SK-N-SH treated with all-trans-retinoic acid at 6 μM for 48 hours (cell line): ENCODE results near the gene TLX2.

Experiments used
- ATAC-seq: fragments of 200-7000 bp; cut with Tn5 transposase; 3 replicates; pipeline ENCODE4 v1.9.1; 2020; ENCODE audit warnings: mild to moderate bottlenecking, moderate library complexity
- ARNTL ChIP-seq: fragments of 450-650 bp; formaldehyde crosslinking; IDR thresholded peaks from 2 replicates; pipeline ENCODE4 v1.5.0; 2020; ENCODE audit warnings: low read depth, mild to moderate bottlenecking, moderate library complexity, borderline replicate concordance
- BACH2 ChIP-seq: fragments of 250-450 bp; sonication (Bioruptor Pico); IDR thresholded peaks from 2 replicates; pipeline ENCODE4 v1.9.0; 2021; ENCODE audit warnings: mild to moderate bottlenecking, borderline replicate concordance
- CREB5 ChIP-seq: fragments of 250-450 bp; sonication (Bioruptor Pico); IDR thresholded peaks from 2 replicates; pipeline ENCODE4 v1.5.1; 2020; ENCODE audit warnings: low read depth, mild to moderate bottlenecking, moderate library complexity
- CSDC2 ChIP-seq: fragments of 250-450 bp; sonication (Bioruptor Pico); IDR thresholded peaks from 2 replicates; pipeline ENCODE4 v1.5.0; 2020; ENCODE audit warnings: mild to moderate bottlenecking, moderate library complexity
- CSRNP3 ChIP-seq: fragments of 250-450 bp; sonication (Bioruptor Pico); IDR thresholded peaks from 2 replicates; pipeline ENCODE4 v1.5.1; 2021; ENCODE audit warnings: mild to moderate bottlenecking, moderate library complexity
- ESRRG ChIP-seq: fragments of 250-450 bp; sonication (Bioruptor Pico); IDR thresholded peaks from 2 replicates; pipeline ENCODE4 v1.6.1; 2021; ENCODE audit warnings: mild to moderate bottlenecking
- GLIS3 ChIP-seq: fragments of 250-450 bp; sonication (Bioruptor Pico); IDR thresholded peaks from 2 replicates; pipeline ENCODE4 v1.5.0; 2020; ENCODE audit warnings: mild to moderate bottlenecking, moderate library complexity
- ISL1 ChIP-seq: fragments of 250-450 bp; sonication (Bioruptor Pico); IDR thresholded peaks from 2 replicates; pipeline ENCODE4 v2.1.2; 2022; ENCODE audit warnings: mild to moderate bottlenecking, moderate library complexity
- OSR1 ChIP-seq: fragments of 250-450 bp; sonication (Bioruptor Pico); IDR thresholded peaks from 2 replicates; pipeline ENCODE4 v1.8.0; 2022; ENCODE audit warnings: moderate library complexity, mild to moderate bottlenecking, inconsistent platforms
- PATZ1 ChIP-seq: fragments of 250-450 bp; sonication (Bioruptor Pico); IDR thresholded peaks from 2 replicates; pipeline ENCODE4 v1.8.0; 2020; ENCODE audit warnings: mild to moderate bottlenecking, moderate library complexity, borderline replicate concordance
- POU6F1 ChIP-seq: fragments of 250-450 bp; sonication (Bioruptor Pico); IDR thresholded peaks from 2 replicates; pipeline ENCODE4 v1.8.0; 2021; ENCODE audit warnings: low read depth, mild to moderate bottlenecking, moderate library complexity, borderline replicate concordance
- PPARA ChIP-seq: fragments of 250-450 bp; sonication (Bioruptor Pico); IDR thresholded peaks from 2 replicates; pipeline ENCODE4 v1.5.0; 2020; ENCODE audit warnings: mild to moderate bottlenecking, borderline replicate concordance
- RARB ChIP-seq: fragments of 250-450 bp; sonication (Bioruptor Pico); IDR thresholded peaks from 2 replicates; pipeline ENCODE4 v1.8.0; 2021; ENCODE audit warnings: mild to moderate bottlenecking, moderate library complexity
- SNAI2 ChIP-seq: fragments of 250-450 bp; sonication (Bioruptor Pico); IDR thresholded peaks from 2 replicates; pipeline ENCODE4 v1.5.0; 2020; ENCODE audit warnings: mild to moderate bottlenecking, moderate library complexity
- TCF4 ChIP-seq: fragments of 250-450 bp; sonication (Bioruptor Pico); IDR thresholded peaks from 2 replicates; pipeline ENCODE4 v1.8.0; 2021; ENCODE audit warnings: mild to moderate bottlenecking, moderate library complexity, borderline replicate concordance
- TOX ChIP-seq: fragments of 250-450 bp; sonication (Bioruptor Pico); IDR thresholded peaks from 2 replicates; pipeline ENCODE4 v1.8.0; 2021; ENCODE audit warnings: mild to moderate bottlenecking, moderate library complexity, borderline replicate concordance
- TSHZ2 ChIP-seq: fragments of 250-450 bp; sonication (Bioruptor Pico); IDR thresholded peaks from 2 replicates; pipeline ENCODE4 v1.5.0; 2020; ENCODE audit warnings: mild to moderate bottlenecking, moderate library complexity
- ZC3H10 ChIP-seq: fragments of 250-450 bp; sonication (Bioruptor Pico); IDR thresholded peaks from 2 replicates; pipeline ENCODE4 v1.5.1; 2021; ENCODE audit warnings: mild to moderate bottlenecking, moderate library complexity
- ZFP3 ChIP-seq: fragments of 250-450 bp; sonication (Bioruptor Pico); IDR thresholded peaks from 2 replicates; pipeline ENCODE4 v1.5.0; 2020; ENCODE audit warnings: mild to moderate bottlenecking, moderate library complexity
- ZFP30 ChIP-seq: fragments of 450-650 bp; formaldehyde crosslinking; IDR thresholded peaks from 2 replicates; pipeline ENCODE4 v1.5.0; 2022; ENCODE audit warnings: mild to moderate bottlenecking, moderate library complexity
- ZNF565 ChIP-seq: fragments of 450-650 bp; formaldehyde crosslinking; conservative IDR thresholded peaks from 2 replicates; pipeline ENCODE4 v1.5.0; 2020; ENCODE audit warnings: low read depth, mild to moderate bottlenecking, moderate library complexity
- ZNF70 ChIP-seq: fragments of 450-650 bp; formaldehyde crosslinking; IDR thresholded peaks from 2 replicates; pipeline ENCODE4 v1.5.0; 2020; ENCODE audit warnings: mild to moderate bottlenecking, moderate library complexity
- ZNF8 ChIP-seq: fragments of 450-650 bp; formaldehyde crosslinking; IDR thresholded peaks from 2 replicates; pipeline ENCODE4 v1.5.0; 2020; ENCODE audit warnings: mild to moderate bottlenecking, moderate library complexity

TLX2 gene

GRCh38 chr2:74496997-74497776, 17.1 kb upstream of the TLX2 start:
- no peak for TF ChIP-seq PATZ1
- TF ChIP-seq TSHZ2 (CRISPR knock-in tag): no peak
- no peak for TF ChIP-seq ZFP30 (CRISPR knock-in tag)
- no peak for TF ChIP-seq OSR1
- no peak for TF ChIP-seq POU6F1 (CRISPR knock-in tag)
- no peak for TF ChIP-seq BACH2
- TF ChIP-seq TOX (CRISPR knock-in tag): no peak
- no peak for TF ChIP-seq CSRNP3 (CRISPR knock-in tag)
- no peak for TF ChIP-seq ARNTL
- TF ChIP-seq ZNF8 (CRISPR knock-in tag): no peak
- no peak for TF ChIP-seq SNAI2 (CRISPR knock-in tag)
- TF ChIP-seq CREB5: no peak
- no peak for TF ChIP-seq ZFP3 (CRISPR knock-in tag)
- no peak for TF ChIP-seq CSDC2 (CRISPR knock-in tag)
- no peak for TF ChIP-seq ISL1 (CRISPR knock-in tag)
- TF ChIP-seq ESRRG (CRISPR knock-in tag): no peak
- no peak for TF ChIP-seq TCF4 (CRISPR knock-in tag)
- TF ChIP-seq ZNF565 (CRISPR knock-in tag): no peak

GRCh38 chr2:74497777-74498499, 16.3 kb upstream of the TLX2 start:
- ATAC-seq: no peak
- no peak for TF ChIP-seq TOX (CRISPR knock-in tag)
- no peak for TF ChIP-seq OSR1
- TF ChIP-seq ARNTL: no peak
- TF ChIP-seq POU6F1 (CRISPR knock-in tag): no peak
- TF ChIP-seq SNAI2 (CRISPR knock-in tag): no peak
- TF ChIP-seq RARB (CRISPR knock-in tag): no peak
- TF ChIP-seq ZC3H10 (CRISPR knock-in tag): no peak
- no peak for TF ChIP-seq TCF4 (CRISPR knock-in tag)
- TF ChIP-seq PATZ1: no peak
- no peak for TF ChIP-seq CSDC2 (CRISPR knock-in tag)
- TF ChIP-seq CSRNP3 (CRISPR knock-in tag): no peak
- TF ChIP-seq GLIS3 (CRISPR knock-in tag): no peak
- no peak for TF ChIP-seq ZNF70
- no peak for TF ChIP-seq ISL1 (CRISPR knock-in tag)
- TF ChIP-seq PPARA (CRISPR knock-in tag): no peak
- TF ChIP-seq ZFP30 (CRISPR knock-in tag): no peak

More at GRCh38 chr2:74496997-74497776, 17.1 kb upstream of the TLX2 start:
- ATAC-seq: no peak
